HFFc6 (cell line): Measurements from ENCODE around the gene TAF3. TPM values are rescaled to one million over a fixed set of nuclear protein-coding genes. Genes with fewer than 3 reads are reported as not detected.

Source experiments
- DNase-seq: peaks from one replicate; pipeline ENCODE4 v3.0.0-alpha.2; 2018
- H3K27ac Mint-ChIP-seq: 2 replicates; pipeline ENCODE4 v1.8.0; 2020; ENCODE audit warnings: mild to moderate bottlenecking, mixed read lengths
- H3K27me3 Mint-ChIP-seq: 2 replicates; pipeline ENCODE4 v1.8.0; 2021; ENCODE audit warnings: mild to moderate bottlenecking, moderate library complexity, mixed read lengths; ENCODE audit not compliant: insufficient read depth
- H3K36me3 Mint-ChIP-seq: 2 replicates; pipeline ENCODE4 v1.8.0; 2021; ENCODE audit warnings: low read depth, mixed read lengths
- H3K4me1 Mint-ChIP-seq: 2 replicates; pipeline ENCODE4 v1.8.0; 2020; ENCODE audit warnings: low read depth, mixed read lengths
- H3K4me3 Mint-ChIP-seq: 2 replicates; pipeline ENCODE4 v1.8.0; 2020; ENCODE audit warnings: mild to moderate bottlenecking, moderate library complexity, mixed read lengths
- H3K9me3 Mint-ChIP-seq: 2 replicates; pipeline ENCODE4 v1.8.0; 2020; ENCODE audit warnings: mild to moderate bottlenecking, mixed read lengths
- CTCF ChIP-seq: fragments of 200-600 bp; sonication (generic); IDR thresholded peaks from 2 replicates; pipeline ENCODE4 v1.5.0; 2021; ENCODE audit warnings: antibody characterized with exemption, mild to moderate bottlenecking
- total RNA-seq, 6 experiments: library from RNA; stranded (reverse); fragmentation: NEBNext Ultra II Directional; extraction: Animal tissue kit (Norgen Biotek cat#: 25700); gene quantifications; 2 replicates in 1 of 6; 3 replicates in 5 of 6; pipeline ENCODE4 v1.2.3, GENCODE V29; 2021

Gene TAF3
- total RNA-seq, 6 experiments from 2014 or later: 8.1 to 11.3 (median 9.7) TPM

GRCh38 chr10:7942316-7942715 is 124.0 kb downstream of the TAF3 start:
- H3K36me3 Mint-ChIP-seq: peaks cover 18% of the 10 kb centered on the region
- H3K4me1 Mint-ChIP-seq: peaks cover 70% of the 10 kb centered on the region
- no peaks in the 10 kb centered on the region for H3K9me3 Mint-ChIP-seq
- H3K27me3 Mint-ChIP-seq: no peaks in the 10 kb centered on the region
- no peak for DNase-seq
- peak overlapping the region; percentile 41; the same call in 1 of the 2 replicates for H3K4me3 Mint-ChIP-seq
- no peak overlapping the region for H3K27ac Mint-ChIP-seq
- TF ChIP-seq CTCF: no peak

GRCh38 chr10:7942859-7943258 is 124.6 kb downstream of the TAF3 start:
- Mint-ChIP-seq H3K36me3 (peaks cover 19% of the 10 kb centered on the region), H3K27ac (no peak overlapping the region), H3K4me3 (no peak overlapping the region; the same call in 1 of the 2 replicates), H3K9me3 (no peaks in the 10 kb centered on the region), H3K27me3 (no peaks in the 10 kb centered on the region), H3K4me1 (peaks cover 72% of the 10 kb centered on the region)
- no peak for DNase-seq
- no peak for TF ChIP-seq CTCF

DNA sequence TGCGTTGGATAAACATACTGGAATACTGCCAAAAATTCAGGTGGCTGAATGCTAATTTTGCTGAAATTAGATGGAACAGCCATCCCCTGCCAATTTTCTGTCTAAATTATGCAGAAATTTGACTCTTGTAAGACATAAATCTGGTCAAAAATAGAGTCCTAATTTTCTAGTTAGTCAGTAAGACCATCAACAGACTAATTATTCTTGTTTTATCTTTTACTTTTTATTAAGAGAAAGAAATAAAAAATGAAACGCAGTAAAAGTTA is 125.8 kb downstream of the TAF3 start:
- TF ChIP-seq CTCF: no peak
- Mint-ChIP-seq H3K4me3 (peak overlapping the region; percentile 77; the same call in 1 of the 2 replicates), H3K27me3 (no peaks in the 10 kb centered on the region), H3K27ac (peak overlapping the region; percentile 71), H3K9me3 (no peaks in the 10 kb centered on the region), H3K36me3 (peaks cover 19% of the 10 kb centered on the region; the same call in 1 of the 2 replicates), H3K4me1 (peaks cover 85% of the 10 kb centered on the region)
- no peak for DNase-seq

- Mint-ChIP-seq H3K9me3 (no peaks in the 10 kb centered on the region), H3K27me3 (no peaks in the 10 kb centered on the region), H3K36me3 (peaks cover 19% of the 10 kb centered on the region; the same call in 1 of the 2 replicates), H3K27ac (peak overlapping the region; percentile 17; the same call in 1 of the 2 replicates), H3K4me3 (no peak overlapping the region), H3K4me1 (peaks cover 89% of the 10 kb centered on the region)
- peak; percentile 11; the same call in 1 of the 2 replicates for TF ChIP-seq CTCF
- no peak for DNase-seq
Observed at GRCh38 chr10:7944537-7944936, 126.2 kb downstream of the TAF3 start.

GRCh38 chr10:7945034-7945433 is 126.7 kb downstream of the TAF3 start:
- Mint-ChIP-seq H3K4me3 (no peak overlapping the region), H3K9me3 (peaks cover 5% of the 10 kb centered on the region), H3K4me1 (peaks cover 94% of the 10 kb centered on the region), H3K27me3 (no peaks in the 10 kb centered on the region), H3K36me3 (peaks cover 23% of the 10 kb centered on the region), H3K27ac (peak overlapping the region; percentile 68)
- no peak for TF ChIP-seq CTCF
- no peak for DNase-seq
